Fibroblast of lung (primary cell): Measurements from ENCODE around the gene LRRC3C.

ENCODE experiments used
- EZH2 ChIP-seq: IDR thresholded peaks from 2 replicates; pipeline ENCODE4 v1.5.1; 2012; ENCODE audit warnings: low read length, control low read depth, mild to moderate bottlenecking; ENCODE audit errors: missing control alignments
- TF ChIP-seq, protein P1 (sequence below), 2 donors: IDR thresholded peaks in 1 of 2; conservative IDR thresholded peaks in 1 of 2; 1 replicate in 1 of 2; 2 replicates in 1 of 2; pipeline ENCODE4 v1.5.1; 2011 to 2012; ENCODE audit warnings: low read length in 2 of 2, control low read depth in 1 of 2, inconsistent platforms in 1 of 2, low read depth in 1 of 2, mild to moderate bottlenecking in 1 of 2

DNA sequence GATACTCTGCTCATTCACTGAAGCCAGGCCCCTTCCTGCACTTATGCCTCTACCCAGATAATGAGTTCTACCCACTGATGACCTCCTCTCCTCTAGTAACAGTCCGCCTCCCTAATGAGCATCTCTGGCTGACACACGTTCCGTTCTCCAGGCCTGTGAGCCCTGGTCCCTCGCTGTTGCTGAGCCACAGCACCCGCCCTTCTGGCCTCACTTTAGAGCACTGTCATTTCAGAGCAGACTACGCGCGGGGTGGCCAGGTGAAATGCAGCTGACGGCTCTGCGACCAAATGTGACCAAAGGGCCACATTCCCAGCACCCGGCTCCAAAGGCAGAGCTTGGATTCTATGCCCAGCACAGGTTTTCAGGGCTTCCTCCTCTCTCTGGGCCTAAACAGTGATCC, 66.9 kb downstream of the LRRC3C start:
- TF ChIP-seq, protein P1, sequence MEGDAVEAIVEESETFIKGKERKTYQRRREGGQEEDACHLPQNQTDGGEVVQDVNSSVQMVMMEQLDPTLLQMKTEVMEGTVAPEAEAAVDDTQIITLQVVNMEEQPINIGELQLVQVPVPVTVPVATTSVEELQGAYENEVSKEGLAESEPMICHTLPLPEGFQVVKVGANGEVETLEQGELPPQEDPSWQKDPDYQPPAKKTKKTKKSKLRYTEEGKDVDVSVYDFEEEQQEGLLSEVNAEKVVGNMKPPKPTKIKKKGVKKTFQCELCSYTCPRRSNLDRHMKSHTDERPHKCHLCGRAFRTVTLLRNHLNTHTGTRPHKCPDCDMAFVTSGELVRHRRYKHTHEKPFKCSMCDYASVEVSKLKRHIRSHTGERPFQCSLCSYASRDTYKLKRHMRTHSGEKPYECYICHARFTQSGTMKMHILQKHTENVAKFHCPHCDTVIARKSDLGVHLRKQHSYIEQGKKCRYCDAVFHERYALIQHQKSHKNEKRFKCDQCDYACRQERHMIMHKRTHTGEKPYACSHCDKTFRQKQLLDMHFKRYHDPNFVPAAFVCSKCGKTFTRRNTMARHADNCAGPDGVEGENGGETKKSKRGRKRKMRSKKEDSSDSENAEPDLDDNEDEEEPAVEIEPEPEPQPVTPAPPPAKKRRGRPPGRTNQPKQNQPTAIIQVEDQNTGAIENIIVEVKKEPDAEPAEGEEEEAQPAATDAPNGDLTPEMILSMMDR (conservative IDR thresholded peaks at IDR 0.05 in 1 of 2, IDR thresholded peaks at IDR 0.05 in 1 of 2; ENCODE audit: low read depth in 1 of 2, low read length in 2 of 2) = no peak
- TF ChIP-seq EZH2 = no peak
